GM18868 (cell line): ENCODE measurements around the gene PBXIP1.

Experiments used
- ATAC-seq: cut with Tn5 transposase; IDR thresholded peaks from one replicate; pipeline ENCODE4 v1.9.1; 2021; ENCODE audit warnings: mild to moderate bottlenecking, moderate library complexity; ENCODE audit not compliant: unreplicated experiment

PBXIP1 gene

DNA sequence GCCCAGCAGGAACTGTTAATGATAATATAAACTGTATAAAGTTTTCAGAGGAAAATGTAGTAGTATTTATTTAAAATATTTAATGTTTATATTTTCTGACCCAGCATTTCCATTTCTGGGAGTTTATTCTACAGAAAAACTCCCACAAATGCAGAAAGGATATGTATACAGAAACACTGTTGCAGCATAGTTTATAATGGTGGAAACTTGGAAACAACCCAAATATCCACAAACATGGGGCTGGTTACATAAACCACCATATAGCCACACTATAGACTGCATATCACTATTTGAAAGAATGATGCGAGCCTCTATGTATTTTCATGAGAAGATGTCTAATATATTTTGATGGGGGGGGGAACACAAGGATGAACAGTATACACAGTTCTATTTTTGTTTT, 54.3 kb downstream of the PBXIP1 start:
- no peak for ATAC-seq

DNA sequence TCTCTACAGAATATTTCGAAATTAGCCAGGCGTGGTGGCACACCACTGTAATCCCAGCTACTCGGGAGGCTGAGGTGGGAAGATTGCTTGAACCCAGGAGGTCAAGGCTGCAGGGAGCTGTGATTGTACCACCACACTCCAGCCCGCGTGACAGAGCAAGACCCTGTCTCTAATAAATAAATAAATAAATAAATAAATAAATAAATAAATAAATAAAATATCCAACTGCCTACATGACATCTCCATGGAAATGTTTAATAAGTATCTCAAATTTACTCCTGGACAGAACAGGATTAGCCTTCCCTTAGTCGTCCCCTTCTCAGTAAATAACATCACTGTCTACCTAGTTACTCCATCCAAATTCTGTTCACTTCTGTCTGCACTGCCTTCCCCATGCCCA, 56.9 kb downstream of the PBXIP1 start:
- no peak for ATAC-seq

DNA sequence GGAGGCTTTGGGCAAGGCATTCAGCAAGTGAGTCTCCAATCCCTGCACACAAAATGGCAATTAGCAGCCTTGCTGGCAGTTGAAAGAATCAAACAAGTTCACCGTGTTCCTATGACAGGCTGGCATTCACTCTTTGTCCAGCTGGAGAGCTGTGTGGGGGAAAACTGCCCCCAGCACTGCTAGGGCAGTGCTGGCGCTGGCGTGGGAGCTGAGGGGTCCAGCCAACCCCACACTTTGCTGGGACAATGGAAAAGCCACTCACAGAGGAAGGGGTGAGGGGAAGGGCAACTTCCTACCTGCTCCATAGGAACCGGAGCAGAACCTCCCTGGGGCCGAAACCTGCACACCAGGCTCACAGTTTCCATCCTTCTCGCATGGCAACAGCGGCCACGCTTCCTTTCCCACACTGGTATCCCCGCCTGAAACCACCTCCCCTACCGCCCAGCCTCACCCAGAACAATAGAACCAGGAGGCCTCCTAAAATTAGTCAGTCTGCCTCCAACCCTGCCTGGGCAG, 59.1 kb downstream of the PBXIP1 start:
- ATAC-seq, result no peak

DNA sequence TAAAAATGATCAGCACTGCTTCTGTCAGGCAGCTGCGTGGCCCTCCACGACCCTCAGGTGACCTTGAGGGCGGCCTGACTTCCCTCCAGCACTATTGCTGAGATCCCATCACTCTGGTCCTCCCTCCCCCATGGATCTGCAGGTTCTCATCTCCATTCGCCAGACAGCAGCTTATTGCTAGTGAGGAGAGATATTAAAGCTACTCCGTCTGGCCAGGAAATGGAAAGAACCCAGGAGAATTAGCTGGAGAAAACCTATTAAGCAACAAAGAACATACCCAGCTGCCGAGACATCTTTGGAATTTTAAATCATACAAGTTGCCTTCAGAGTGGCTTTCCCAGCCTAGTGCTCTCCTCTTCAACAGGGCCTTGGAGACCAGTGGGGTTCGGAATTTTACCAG, 60.1 kb downstream of the PBXIP1 start:
- ATAC-seq, result no peak
